Stimulated activated memory B cell treated with anti-CD40 and anti-IgM and Interleukin-4, amounts not matched to agents 10 μg/mL and 1 μg/mL and 100 μg/mL, for 72 hours (primary cell): ENCODE measurements around the gene PMAIP1.

ENCODE experiments used
- ATAC-seq: fragments of 150-1000 bp; cut with Tn5 transposase; 2 replicates; pipeline ENCODE4 v1.10.0; 2021
- H3K27ac Mint-ChIP-seq: one replicate; pipeline ENCODE4 v1.8.0; 2022; ENCODE audit warnings: mild to moderate bottlenecking, mixed read lengths
- H3K27me3 Mint-ChIP-seq: one replicate; pipeline ENCODE4 v1.8.0; 2022; ENCODE audit warnings: mixed read lengths
- H3K36me3 Mint-ChIP-seq: one replicate; pipeline ENCODE4 v1.8.0; 2022; ENCODE audit warnings: mixed read lengths
- H3K4me1 Mint-ChIP-seq: one replicate; pipeline ENCODE4 v1.8.0; 2022; ENCODE audit warnings: mixed read lengths
- H3K4me3 Mint-ChIP-seq: one replicate; pipeline ENCODE4 v1.8.0; 2022; ENCODE audit warnings: mild to moderate bottlenecking, moderate library complexity, mixed read lengths
- H3K9me3 Mint-ChIP-seq: one replicate; pipeline ENCODE4 v1.8.0; 2022; ENCODE audit warnings: mixed read lengths

The PMAIP1 gene

GRCh38 chr18:59918320-59918755 lies 18.5 kb downstream of the PMAIP1 start:
- H3K27ac Mint-ChIP-seq, result peak overlapping the region; percentile 87
- no peaks in the 10 kb centered on the region for H3K27me3 Mint-ChIP-seq
- ATAC-seq, result peak; percentile 86
- H3K36me3 Mint-ChIP-seq, result no peaks in the 10 kb centered on the region
- H3K4me3 Mint-ChIP-seq, result peak overlapping the region; percentile 63
- H3K4me1 Mint-ChIP-seq, result peaks cover 43% of the 10 kb centered on the region
- no peaks in the 10 kb centered on the region for H3K9me3 Mint-ChIP-seq

GRCh38 chr18:59918997-59919396 lies 19.2 kb downstream of the PMAIP1 start:
- H3K4me3 Mint-ChIP-seq, result no peak overlapping the region
- no peaks in the 10 kb centered on the region for H3K9me3 Mint-ChIP-seq
- H3K27ac Mint-ChIP-seq, result peak overlapping the region; percentile 87

GRCh38 chr18:59921384-59921891 lies 21.6 kb downstream of the PMAIP1 start:
- peak; percentile 80 for ATAC-seq
- Mint-ChIP-seq H3K4me1 (peaks cover 62% of the 10 kb centered on the region), H3K9me3 (no peaks in the 10 kb centered on the region), H3K27me3 (no peaks in the 10 kb centered on the region), H3K4me3 (peak overlapping the region; percentile 22), H3K27ac (peak overlapping the region; percentile 87), H3K36me3 (no peaks in the 10 kb centered on the region)

More at GRCh38 chr18:59918997-59919396, 19.2 kb downstream of the PMAIP1 start:
- Mint-ChIP-seq H3K36me3 (no peaks in the 10 kb centered on the region), H3K27me3 (no peaks in the 10 kb centered on the region), H3K4me1 (peaks cover 49% of the 10 kb centered on the region)
- no peak for ATAC-seq

GRCh38 chr18:59923539-59924196 lies 23.9 kb downstream of the PMAIP1 start:
- H3K9me3 Mint-ChIP-seq, result no peaks in the 10 kb centered on the region
- H3K36me3 Mint-ChIP-seq, result no peaks in the 10 kb centered on the region
- H3K4me3 Mint-ChIP-seq, result peak overlapping the region; percentile 8
- peak; percentile 31 for ATAC-seq
- peaks cover 62% of the 10 kb centered on the region for H3K4me1 Mint-ChIP-seq
- peak overlapping the region; percentile 81 for H3K27ac Mint-ChIP-seq
- H3K27me3 Mint-ChIP-seq, result no peaks in the 10 kb centered on the region

GRCh38 chr18:59926131-59926530 lies 26.3 kb downstream of the PMAIP1 start:
- no peak overlapping the region for H3K4me3 Mint-ChIP-seq
- H3K27me3 Mint-ChIP-seq, result no peaks in the 10 kb centered on the region
- ATAC-seq, result no peak
- no peaks in the 10 kb centered on the region for H3K9me3 Mint-ChIP-seq
- H3K36me3 Mint-ChIP-seq, result no peaks in the 10 kb centered on the region
- peak overlapping the region; percentile 88 for H3K27ac Mint-ChIP-seq
- H3K4me1 Mint-ChIP-seq, result peaks cover 48% of the 10 kb centered on the region

DNA sequence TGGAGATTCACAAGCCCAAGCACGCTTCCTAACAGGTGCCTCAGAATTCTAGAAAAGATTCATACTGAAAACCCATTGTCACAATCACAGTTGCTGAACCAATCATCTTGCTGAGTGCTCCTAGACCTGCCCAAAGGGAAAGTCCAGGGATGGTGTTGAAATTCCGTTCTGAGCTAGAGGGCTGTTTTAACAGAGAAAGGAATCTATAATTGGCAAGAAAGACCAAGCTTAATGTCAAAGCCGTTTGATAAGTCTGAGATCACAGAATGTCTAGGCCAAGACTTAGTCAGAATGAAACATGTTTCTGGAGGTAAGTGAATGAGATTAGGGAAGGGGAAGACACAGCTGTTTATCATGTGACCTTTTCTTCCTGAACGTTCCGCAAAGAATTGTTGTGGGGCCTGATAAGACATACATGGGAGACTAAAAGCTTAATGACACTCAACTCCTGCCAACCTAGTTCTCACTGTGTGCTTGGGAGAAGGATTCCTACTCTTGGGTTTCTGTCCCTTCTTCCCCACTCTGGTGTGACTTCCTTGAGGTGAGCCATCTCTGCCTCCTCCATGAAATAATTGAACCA lies 27.5 kb downstream of the PMAIP1 start:
- H3K4me1 Mint-ChIP-seq, result peaks cover 38% of the 10 kb centered on the region
- peak overlapping the region; percentile 32 for H3K4me3 Mint-ChIP-seq
- H3K9me3 Mint-ChIP-seq, result no peaks in the 10 kb centered on the region
- H3K27ac Mint-ChIP-seq, result peak overlapping the region; percentile 88
- ATAC-seq, result peak; percentile 93
- H3K27me3 Mint-ChIP-seq, result no peaks in the 10 kb centered on the region
- H3K36me3 Mint-ChIP-seq, result no peaks in the 10 kb centered on the region

DNA sequence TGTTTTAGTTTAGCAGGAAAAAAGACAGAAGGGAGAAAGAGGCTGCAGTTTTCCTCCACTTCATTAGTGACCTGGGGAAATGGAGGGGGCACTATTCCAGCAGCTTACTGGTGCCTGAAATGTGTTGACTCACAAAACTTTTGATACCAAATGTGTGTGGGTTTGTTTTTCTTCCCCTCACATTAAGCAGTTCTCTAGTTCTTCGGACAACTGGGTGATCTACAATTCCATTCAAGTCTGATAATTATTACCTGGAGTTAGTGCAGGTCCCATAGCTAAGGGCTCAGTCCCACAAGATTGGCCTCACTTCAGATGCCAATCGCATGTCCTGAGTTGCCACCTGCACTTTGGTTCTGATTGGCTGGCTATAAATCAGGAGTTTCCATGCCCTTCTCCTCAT lies 28.4 kb downstream of the PMAIP1 start:
- H3K27me3 Mint-ChIP-seq, result no peaks in the 10 kb centered on the region
- no peaks in the 10 kb centered on the region for H3K36me3 Mint-ChIP-seq
- no peak overlapping the region for H3K4me3 Mint-ChIP-seq
- H3K4me1 Mint-ChIP-seq, result peaks cover 37% of the 10 kb centered on the region
- no peak for ATAC-seq
- peak overlapping the region; percentile 88 for H3K27ac Mint-ChIP-seq
- no peaks in the 10 kb centered on the region for H3K9me3 Mint-ChIP-seq

GRCh38 chr18:59929621-59930295 lies 30.0 kb downstream of the PMAIP1 start:
- no peaks in the 10 kb centered on the region for H3K36me3 Mint-ChIP-seq
- no peak for ATAC-seq
- peaks cover 22% of the 10 kb centered on the region for H3K4me1 Mint-ChIP-seq
- no peaks in the 10 kb centered on the region for H3K27me3 Mint-ChIP-seq
- no peak overlapping the region for H3K4me3 Mint-ChIP-seq
- H3K9me3 Mint-ChIP-seq, result no peaks in the 10 kb centered on the region
- no peak overlapping the region for H3K27ac Mint-ChIP-seq

- peaks cover 8% of the 10 kb centered on the region for H3K4me1 Mint-ChIP-seq
- ATAC-seq, result no peak
- no peaks in the 10 kb centered on the region for H3K36me3 Mint-ChIP-seq
- peak overlapping the region; percentile 7 for H3K27ac Mint-ChIP-seq
- no peak overlapping the region for H3K4me3 Mint-ChIP-seq
- H3K9me3 Mint-ChIP-seq, result no peaks in the 10 kb centered on the region
- H3K27me3 Mint-ChIP-seq, result no peaks in the 10 kb centered on the region
Observed at GRCh38 chr18:59932401-59932800, 32.6 kb downstream of the PMAIP1 start.

DNA sequence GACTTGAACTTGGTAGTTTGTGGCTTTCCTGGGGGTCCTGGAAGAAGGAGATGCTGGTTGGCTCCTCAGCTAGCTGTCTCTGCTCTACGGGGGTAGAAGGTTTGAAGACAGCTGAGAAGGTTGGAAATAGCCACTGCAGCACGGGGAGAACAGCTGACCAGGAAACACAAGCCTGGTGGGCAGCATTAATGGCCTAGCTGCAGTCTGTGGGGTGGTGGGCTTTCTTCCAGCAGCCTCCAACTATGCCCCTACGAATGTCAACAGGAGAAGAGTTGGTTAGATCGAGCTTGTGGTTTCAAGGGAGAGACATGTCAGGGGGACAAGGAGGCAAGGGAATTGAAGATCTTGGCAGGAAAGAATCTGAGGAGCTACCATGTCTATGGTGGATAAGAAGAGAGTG lies 38.9 kb downstream of the PMAIP1 start:
- no peak for ATAC-seq
- H3K4me3 Mint-ChIP-seq, result no peak overlapping the region
- H3K9me3 Mint-ChIP-seq, result no peaks in the 10 kb centered on the region
- no peak overlapping the region for H3K27ac Mint-ChIP-seq
- H3K27me3 Mint-ChIP-seq, result no peaks in the 10 kb centered on the region
- H3K4me1 Mint-ChIP-seq, result no peaks in the 10 kb centered on the region
- H3K36me3 Mint-ChIP-seq, result no peaks in the 10 kb centered on the region

GRCh38 chr18:59939127-59939526 lies 39.3 kb downstream of the PMAIP1 start:
- Mint-ChIP-seq H3K9me3 (no peaks in the 10 kb centered on the region), H3K4me3 (no peak overlapping the region), H3K27ac (no peak overlapping the region), H3K4me1 (no peaks in the 10 kb centered on the region), H3K27me3 (no peaks in the 10 kb centered on the region), H3K36me3 (no peaks in the 10 kb centered on the region)
- no peak for ATAC-seq

DNA sequence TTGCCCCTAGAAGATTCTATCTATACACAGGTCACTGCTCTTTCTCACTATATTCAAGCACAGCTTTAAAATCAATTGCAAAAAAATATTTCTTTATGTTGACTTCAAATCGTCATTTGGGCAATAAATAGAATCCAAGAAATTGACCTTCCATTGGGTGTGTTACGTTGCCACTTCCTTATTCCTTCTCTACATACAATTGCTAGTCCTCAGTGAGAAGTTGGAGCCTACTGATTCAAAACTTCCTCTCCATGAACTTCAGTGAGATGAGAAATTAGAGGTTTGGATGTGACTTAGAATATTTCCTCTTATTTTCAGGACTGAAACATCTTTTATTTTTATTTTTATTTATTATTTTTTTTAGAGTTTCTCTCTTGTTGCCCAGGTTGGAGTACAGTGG lies 40.3 kb downstream of the PMAIP1 start:
- H3K9me3 Mint-ChIP-seq, result no peaks in the 10 kb centered on the region
- no peaks in the 10 kb centered on the region for H3K27me3 Mint-ChIP-seq
- no peaks in the 10 kb centered on the region for H3K4me1 Mint-ChIP-seq
- no peaks in the 10 kb centered on the region for H3K36me3 Mint-ChIP-seq
- no peak overlapping the region for H3K27ac Mint-ChIP-seq
- H3K4me3 Mint-ChIP-seq, result no peak overlapping the region
- ATAC-seq, result no peak

GRCh38 chr18:59941331-59941730 lies 41.5 kb downstream of the PMAIP1 start:
- no peaks in the 10 kb centered on the region for H3K9me3 Mint-ChIP-seq
- no peak for ATAC-seq

GRCh38 chr18:59942601-59943000 lies 42.8 kb downstream of the PMAIP1 start:
- Mint-ChIP-seq H3K27ac (no peak overlapping the region), H3K36me3 (no peaks in the 10 kb centered on the region), H3K27me3 (no peaks in the 10 kb centered on the region), H3K4me3 (no peak overlapping the region), H3K9me3 (no peaks in the 10 kb centered on the region), H3K4me1 (no peaks in the 10 kb centered on the region)
- no peak for ATAC-seq

More at GRCh38 chr18:59941331-59941730, 41.5 kb downstream of the PMAIP1 start:
- Mint-ChIP-seq H3K27me3 (no peaks in the 10 kb centered on the region), H3K27ac (no peak overlapping the region), H3K4me1 (no peaks in the 10 kb centered on the region), H3K4me3 (no peak overlapping the region), H3K36me3 (no peaks in the 10 kb centered on the region)

GRCh38 chr18:59945544-59945943 lies 45.7 kb downstream of the PMAIP1 start:
- no peaks in the 10 kb centered on the region for H3K27me3 Mint-ChIP-seq
- H3K36me3 Mint-ChIP-seq, result no peaks in the 10 kb centered on the region
- H3K27ac Mint-ChIP-seq, result peak overlapping the region; percentile 27
- ATAC-seq, result peak; percentile 41
- H3K9me3 Mint-ChIP-seq, result no peaks in the 10 kb centered on the region
- H3K4me1 Mint-ChIP-seq, result peaks cover 14% of the 10 kb centered on the region
- H3K4me3 Mint-ChIP-seq, result no peak overlapping the region
